GM23338 (cell line): ENCODE results near the gene NTM. TPM values are rescaled to one million over a fixed set of nuclear protein-coding genes. Genes with fewer than 3 reads are reported as not detected.
A peak's percentile ranks its signal among the peaks of the same experiment; 100 is the strongest.

Experiments used
- ATAC-seq: fragments of 200-7000 bp; cut with Tn5 transposase; 3 replicates; pipeline ENCODE4 v1.9.1; 2020
- DNase-seq: peaks from one replicate; pipeline ENCODE4 v3.0.0-alpha.2; 2015; ENCODE audit warnings: low spot score
- H2AFZ ChIP-seq: fragments of 200-600 bp; sonication (generic); 2 replicates; pipeline ENCODE4 v1.8.0; 2016; ENCODE audit warnings: antibody characterized with exemption, mild to moderate bottlenecking, moderate library complexity
- H3F3A ChIP-seq: fragments of 200-600 bp; sonication (generic); replicated peaks from 2 replicates; pipeline ENCODE4 v1.8.0; 2017; ENCODE audit warnings: antibody characterized with exemption, mixed run types, low read depth
- H3K27ac ChIP-seq: fragments of 200-600 bp; sonication (generic); 2 replicates; pipeline ENCODE4 v1.6.1; 2016; ENCODE audit warnings: low read depth
- H3K27me3 ChIP-seq: fragments of 200-600 bp; sonication (generic); 2 replicates; pipeline ENCODE4 v1.8.0; 2016; ENCODE audit warnings: mild to moderate bottlenecking, mixed run types, moderate library complexity; ENCODE audit not compliant: insufficient read depth
- H3K36me3 ChIP-seq: fragments of 200-600 bp; sonication (generic); 2 replicates; pipeline ENCODE4 v1.8.0; 2016; ENCODE audit warnings: mild to moderate bottlenecking; ENCODE audit not compliant: insufficient read depth
- H3K4me1 ChIP-seq: fragments of 200-600 bp; sonication (generic); 2 replicates; pipeline ENCODE4 v1.8.0; 2016; ENCODE audit warnings: mild to moderate bottlenecking, moderate library complexity; ENCODE audit not compliant: insufficient read depth
- H3K4me2 ChIP-seq: fragments of 200-600 bp; sonication (generic); 2 replicates; pipeline ENCODE4 v1.7.1; 2017; ENCODE audit warnings: mixed run types
- H3K4me3 ChIP-seq: fragments of 200-600 bp; sonication (generic); 2 replicates; pipeline ENCODE4 v1.6.1; 2016; ENCODE audit warnings: mixed run types
- H3K79me2 ChIP-seq: fragments of 200-600 bp; sonication (generic); replicated peaks from 2 replicates; pipeline ENCODE4 v1.8.0; 2017; ENCODE audit warnings: mild to moderate bottlenecking; ENCODE audit not compliant: insufficient read depth
- H3K9me2 ChIP-seq: fragments of 200-600 bp; sonication (generic); 2 replicates; pipeline ENCODE4 v1.8.0; 2017; ENCODE audit not compliant: insufficient read depth
- H4K20me1 ChIP-seq: fragments of 200-600 bp; sonication (generic); replicated peaks from 2 replicates; pipeline ENCODE4 v1.8.0; 2017; ENCODE audit warnings: mild to moderate bottlenecking; ENCODE audit not compliant: insufficient read depth
- H3K27ac Mint-ChIP-seq: 2 replicates; pipeline ENCODE4 v1.8.0; 2020; ENCODE audit warnings: inconsistent platforms, mild to moderate bottlenecking, moderate library complexity, mixed read lengths
- H3K27me3 Mint-ChIP-seq: 3 replicates; pipeline ENCODE4 v1.8.0; 2022; ENCODE audit warnings: low read depth, mild to moderate bottlenecking, moderate library complexity, mixed read lengths, inconsistent platforms; ENCODE audit not compliant: insufficient read depth, poor library complexity
- H3K36me3 Mint-ChIP-seq: 3 replicates; pipeline ENCODE4 v1.8.0; 2021; ENCODE audit warnings: low read depth, mild to moderate bottlenecking, inconsistent platforms, moderate library complexity, mixed read lengths
- H3K4me1 Mint-ChIP-seq: 3 replicates; pipeline ENCODE4 v1.8.0; 2020; ENCODE audit warnings: mild to moderate bottlenecking, inconsistent platforms, mixed read lengths
- H3K4me3 Mint-ChIP-seq: 3 replicates; pipeline ENCODE4 v1.8.0; 2021; ENCODE audit warnings: moderate library complexity, mild to moderate bottlenecking, inconsistent platforms, mixed read lengths
- H3K9me3 Mint-ChIP-seq: 3 replicates; pipeline ENCODE4 v1.8.0; 2020; ENCODE audit warnings: moderate library complexity, mild to moderate bottlenecking, inconsistent platforms, mixed read lengths
- CTCF ChIP-seq, 2 experiments: fragments of 200-600 bp in 1 of 2; sonication (generic) in 1 of 2; conservative IDR thresholded peaks; 2 replicates each; pipeline versions ENCODE4 v1.5.1 to v1.6.1; 2016 to 2017; ENCODE audit warnings: antibody characterized with exemption in 2 of 2, low read depth in 2 of 2, mild to moderate bottlenecking in 2 of 2, moderate library complexity in 1 of 2
- ETS1 ChIP-seq: IDR thresholded peaks from 2 replicates; pipeline ENCODE4 v1.6.1; 2016; ENCODE audit warnings: antibody characterized with exemption
- EZH2 ChIP-seq: fragments of 200-600 bp; sonication (generic); IDR thresholded peaks from one replicate; pipeline ENCODE4 v1.8.0; 2017; ENCODE audit warnings: antibody characterized with exemption, mild to moderate bottlenecking, low read depth; ENCODE audit not compliant: unreplicated experiment
- JUNB ChIP-seq: IDR thresholded peaks from one replicate; pipeline ENCODE4 v1.6.1; 2016; ENCODE audit warnings: antibody characterized with exemption; ENCODE audit not compliant: unreplicated experiment
- NANOG ChIP-seq: IDR thresholded peaks from 2 replicates; pipeline ENCODE4 v1.6.1; 2016; ENCODE audit warnings: antibody characterized with exemption, borderline replicate concordance
- REST ChIP-seq: IDR thresholded peaks from one replicate; pipeline ENCODE4 v1.6.1; 2018; ENCODE audit warnings: antibody characterized with exemption; ENCODE audit not compliant: unreplicated experiment
- ZNF114 ChIP-seq: fragments of 250-450 bp; sonication (Bioruptor Pico); IDR thresholded peaks from 2 replicates; pipeline ENCODE4 v1.5.0; 2020; ENCODE audit warnings: mild to moderate bottlenecking, moderate library complexity
- ZNF331 ChIP-seq: fragments of 250-450 bp; sonication (Bioruptor Pico); IDR thresholded peaks from 2 replicates; pipeline ENCODE4 v1.5.0; 2020; ENCODE audit warnings: low read depth, mild to moderate bottlenecking, moderate library complexity
- polyA plus RNA-seq: library from polyadenylated mRNA; unstranded; fragments of >200 nt; fragmentation: Nextera tagmentation; extraction: Ambion mirVana; gene quantifications from 2 replicates; pipeline ENCODE4 v1.2.1, GENCODE V29; 2016
- total RNA-seq: library from RNA; depleted of rRNA; stranded (reverse); fragments of >200 nt; shearing (Covaris generic); gene quantifications from 2 replicates; pipeline ENCODE4 v1.2.3, GENCODE V29; 2014

NTM gene
- total and polyA plus RNA-seq, 2 experiments from 2014 or later: 10.6 to 14.6 TPM

- Histone ChIP-seq H4K20me1 (no peaks in the 10 kb centered on the region), H3K79me2 (no peaks in the 10 kb centered on the region), H3K27me3 (no peaks in the 10 kb centered on the region), H2AFZ (no peak overlapping the region), H3F3A (no peaks in the 10 kb centered on the region; the same call in 1 of the 2 replicates), H3K4me2 (peak overlapping the region; percentile 48), H3K4me1 (peaks cover 61% of the 10 kb centered on the region), H3K36me3 (no peaks in the 10 kb centered on the region), H3K27ac (no peak overlapping the region), H3K4me3 (no peak overlapping the region), H3K9me2 (no peaks in the 10 kb centered on the region)
- Mint-ChIP-seq H3K9me3 (no peaks in the 10 kb centered on the region), H3K4me1 (peaks cover 26% of the 10 kb centered on the region), H3K27ac (no peak overlapping the region), H3K36me3 (no peaks in the 10 kb centered on the region), H3K4me3 (no peak overlapping the region), H3K27me3 (peaks cover 8% of the 10 kb centered on the region)
- ATAC-seq (peak; percentile 20), DNase-seq (peak; percentile 30)
- no peak for TF ChIP-seq JUNB
- no peak for TF ChIP-seq NANOG
- TF ChIP-seq CTCF (conservative IDR thresholded peaks at IDR 0.05; ENCODE audit: low read depth in 2 of 2): no peak
- no peak for TF ChIP-seq REST
Measured at GRCh38 chr11:131373095-131373725, 2.8 kb downstream of the NTM start.

- DNase-seq (no peak), ATAC-seq (no peak)
- H3K27ac Mint-ChIP-seq: no peak overlapping the region
- Histone ChIP-seq H3K4me3 (no peak overlapping the region), H3K9me2 (no peaks in the 10 kb centered on the region), H4K20me1 (no peaks in the 10 kb centered on the region), H3K27me3 (no peaks in the 10 kb centered on the region), H3K79me2 (no peaks in the 10 kb centered on the region), H3K4me1 (peaks cover 61% of the 10 kb centered on the region), H3K36me3 (no peaks in the 10 kb centered on the region), H3F3A (no peaks in the 10 kb centered on the region; the same call in 1 of the 2 replicates), H3K27ac (no peak overlapping the region), H2AFZ (no peak overlapping the region), H3K4me2 (no peak overlapping the region)
- peaks cover 8% of the 10 kb centered on the region for H3K27me3 Mint-ChIP-seq
- H3K4me3 Mint-ChIP-seq: no peak overlapping the region
- peaks cover 26% of the 10 kb centered on the region for H3K4me1 Mint-ChIP-seq
- H3K36me3 Mint-ChIP-seq: no peaks in the 10 kb centered on the region
- no peaks in the 10 kb centered on the region for H3K9me3 Mint-ChIP-seq
- TF ChIP-seq JUNB: no peak
- no peak for TF ChIP-seq ZNF331 (CRISPR knock-in tag)
- TF ChIP-seq CTCF (conservative IDR thresholded peaks at IDR 0.05; ENCODE audit: low read depth in 2 of 2): no peak
- TF ChIP-seq NANOG: no peak
- no peak for TF ChIP-seq ZNF114 (CRISPR knock-in tag)
- no peak for TF ChIP-seq REST
- no peak for TF ChIP-seq EZH2
- TF ChIP-seq ETS1: no peak
Measured at GRCh38 chr11:131373756-131374155, 3.3 kb downstream of the NTM start.
